GM10248 (cell line): Measurements from ENCODE around the gene ATP9A.

Experiments
- CTCF ChIA-PET: fragments of 300-600 bp; sonication (Branson Sonifier 250); formaldehyde crosslinking; extraction: SDS; loops from one replicate; lab custom pipeline; 2021; ENCODE audit warnings: antibody characterized with exemption; lab: Yijun Ruan, JAX
- POLR2A ChIA-PET: fragments of 350-650 bp; sonication (Branson Sonifier 250); formaldehyde crosslinking; extraction: SDS; loops from one replicate; lab custom pipeline; 2020; ENCODE audit warnings: antibody characterized with exemption; lab: Yijun Ruan, JAX
- DNase-seq: peaks from one replicate; pipeline ENCODE4 v3.0.0; 2012; ENCODE audit errors: extremely low spot score
- CTCF ChIP-seq: IDR thresholded peaks from 2 replicates; pipeline ENCODE4 v1.5.1; 2012; ENCODE audit warnings: mild to moderate bottlenecking, low read depth; ENCODE audit errors: extremely low read depth, missing control alignments, control extremely low read depth

Gene ATP9A

GRCh38 chr20:51581571-51581970, 186.6 kb downstream of the ATP9A start:
- ChIA-PET POLR2A (no interaction called here), CTCF (interaction anchor here (1.5 kb wide), 1 partner anchor 45 kb away, joined by 3 read pairs; no protein-coding TSS in a partner anchor)
- no peak for DNase-seq
- no peak for TF ChIP-seq CTCF

GRCh38 chr20:51579137-51579536, 189.1 kb downstream of the ATP9A start:
- DNase-seq, result no peak
- CTCF ChIA-PET, result interaction anchor here (0.8 kb wide), 1 partner anchor 16 kb away, joined by 3 read pairs; no protein-coding TSS in a partner anchor
- no peak for TF ChIP-seq CTCF
- POLR2A ChIA-PET, result no interaction called here

GRCh38 chr20:51578145-51578459, 190.1 kb downstream of the ATP9A start:
- TF ChIP-seq CTCF, result no peak

GRCh38 chr20:51577432-51578144, 190.6 kb downstream of the ATP9A start:
- no peak for DNase-seq
- TF ChIP-seq CTCF, result no peak
- POLR2A ChIA-PET, result no interaction called here
- CTCF ChIA-PET, result no interaction called here

More at GRCh38 chr20:51578145-51578459, 190.1 kb downstream of the ATP9A start:
- ChIA-PET CTCF (no interaction called here), POLR2A (no interaction called here)
- no peak for DNase-seq

- no peak for TF ChIP-seq CTCF
- no peak for DNase-seq
- ChIA-PET CTCF (interaction anchor here (1.0 kb wide), 1 partner anchor 28 kb away, joined by 3 read pairs; no protein-coding TSS in a partner anchor), POLR2A (no interaction called here)
Observed at GRCh38 chr20:51575486-51575885, 192.7 kb downstream of the ATP9A start.

GRCh38 chr20:51574248-51575033, 193.7 kb downstream of the ATP9A start:
- CTCF ChIA-PET, result interaction anchor here (0.9 kb wide), 1 partner anchor 8 kb away, joined by 3 read pairs; no protein-coding TSS in a partner anchor
- POLR2A ChIA-PET, result no interaction called here

More at GRCh38 chr20:51574248-51575033, 193.7 kb downstream of the ATP9A start:
- TF ChIP-seq CTCF, result no peak
- no peak for DNase-seq
